Glutamatergic neuron (in vitro differentiated cells): ENCODE data around the gene KRTAP21-3. TPM values are rescaled to one million over a fixed set of nuclear protein-coding genes. Genes with fewer than 3 reads are reported as not detected.
"Not testable (repeated sequence)": the region's sequence is repeated elsewhere in the genome, so short reads cannot be mapped to it uniquely, and the experiment has no call there.

ENCODE experiments used
- DNase-seq: peaks from one replicate; pipeline ENCODE4 v3.0.0; 2022
- H3K27ac Mint-ChIP-seq: one replicate; pipeline ENCODE4 v1.8.0; 2020; ENCODE audit warnings: mild to moderate bottlenecking, mixed read lengths, inconsistent platforms; ENCODE audit not compliant: unreplicated experiment
- H3K27me3 Mint-ChIP-seq: one replicate; pipeline ENCODE4 v1.8.0; 2020; ENCODE audit warnings: mild to moderate bottlenecking, moderate library complexity, mixed read lengths, inconsistent platforms; ENCODE audit not compliant: unreplicated experiment
- H3K36me3 Mint-ChIP-seq: one replicate; pipeline ENCODE4 v1.8.0; 2020; ENCODE audit warnings: mild to moderate bottlenecking, mixed read lengths, inconsistent platforms; ENCODE audit not compliant: unreplicated experiment
- H3K4me1 Mint-ChIP-seq: one replicate; pipeline ENCODE4 v1.8.0; 2020; ENCODE audit warnings: mild to moderate bottlenecking, low read depth, mixed read lengths, inconsistent platforms; ENCODE audit not compliant: unreplicated experiment
- H3K4me3 Mint-ChIP-seq: one replicate; pipeline ENCODE4 v1.8.0; 2020; ENCODE audit warnings: mild to moderate bottlenecking, mixed read lengths, inconsistent platforms; ENCODE audit not compliant: unreplicated experiment
- H3K9me3 Mint-ChIP-seq: one replicate; pipeline ENCODE4 v1.8.0; 2020; ENCODE audit warnings: mild to moderate bottlenecking, moderate library complexity, mixed read lengths, inconsistent platforms; ENCODE audit not compliant: unreplicated experiment
- CTCF ChIP-seq: fragments of 200-600 bp; sonication (generic); IDR thresholded peaks from one replicate; pipeline ENCODE4 v1.5.0; 2021; ENCODE audit not compliant: partially characterized antibody, unreplicated experiment
- long read RNA-seq: library from polyadenylated mRNA; unstranded; transcript quantifications from one replicate; pipeline ENCODE4 v2.0.0, GENCODE V29; 2020; ENCODE audit not compliant: unreplicated experiment
- total RNA-seq: library from RNA; stranded (reverse); fragmentation: NEBNext Ultra II Directional; extraction: Animal tissue kit (Norgen Biotek cat#: 25700); gene quantifications from one replicate; pipeline ENCODE4 v1.2.1, GENCODE V29; 2021; ENCODE audit not compliant: unreplicated experiment

The KRTAP21-3 gene
- not detected for total RNA-seq
- long read RNA-seq, result 0 reads

GRCh38 chr21:30718239-30718909 is at the start of gene KRTAP21-3:
Gene KRTAP21-3, minus strand, starts transcription at chr21:30718777. Its CDS starts 18 bp downstream, at chr21:30718759.
- no peaks in the 10 kb centered on the region for H3K36me3 Mint-ChIP-seq
- TF ChIP-seq CTCF, result no peak
- no peak within 1 kb of the TSS for H3K4me3 Mint-ChIP-seq
- peaks cover 4% of the 10 kb centered on the region for H3K27me3 Mint-ChIP-seq
- DNase-seq, result no peak
- H3K4me1 Mint-ChIP-seq, result no peaks in the 10 kb centered on the region
- no peak within 1 kb of the TSS for H3K27ac Mint-ChIP-seq
- no peaks in the 10 kb centered on the region for H3K9me3 Mint-ChIP-seq

- TF ChIP-seq CTCF, result no peak
- no peak overlapping the region for H3K4me3 Mint-ChIP-seq
- no peaks in the 10 kb centered on the region for H3K9me3 Mint-ChIP-seq
- H3K27ac Mint-ChIP-seq, result no peak overlapping the region
- DNase-seq, result no peak
- H3K27me3 Mint-ChIP-seq, result no peaks in the 10 kb centered on the region
- no peaks in the 10 kb centered on the region for H3K36me3 Mint-ChIP-seq
- H3K4me1 Mint-ChIP-seq, result no peaks in the 10 kb centered on the region
These were observed 42.2 kb upstream of the KRTAP21-3 start for GRCh38 chr21:30760776-30761175.

- no peaks in the 10 kb centered on the region for H3K4me1 Mint-ChIP-seq
- H3K36me3 Mint-ChIP-seq, result no peaks in the 10 kb centered on the region
- DNase-seq, result no peak
- H3K4me3 Mint-ChIP-seq, result no peak overlapping the region
- no peaks in the 10 kb centered on the region for H3K9me3 Mint-ChIP-seq
- no peak overlapping the region for H3K27ac Mint-ChIP-seq
- no peaks in the 10 kb centered on the region for H3K27me3 Mint-ChIP-seq
- no peak for TF ChIP-seq CTCF
These were observed 39.7 kb upstream of the KRTAP21-3 start for GRCh38 chr21:30758306-30758705.

GRCh38 chr21:30755328-30755727 is 36.8 kb upstream of the KRTAP21-3 start, which contains the start of gene KRTAP21-1:
Gene KRTAP21-1, minus strand, starts transcription at chr21:30755428. Its CDS starts 50 bp downstream, at chr21:30755378.
- H3K27ac Mint-ChIP-seq, H3K9me3 Mint-ChIP-seq, H3K27me3 Mint-ChIP-seq, DNase-seq, H3K4me3 Mint-ChIP-seq, H3K36me3 Mint-ChIP-seq, H3K4me1 Mint-ChIP-seq: not testable (repeated sequence)

- H3K9me3 Mint-ChIP-seq, result no peaks in the 10 kb centered on the region
- DNase-seq, result no peak
- H3K27ac Mint-ChIP-seq, result no peak within 1 kb of the TSS
- H3K27me3 Mint-ChIP-seq, result no peaks in the 10 kb centered on the region
- H3K4me1 Mint-ChIP-seq, result no peaks in the 10 kb centered on the region
- no peak within 1 kb of the TSS for H3K4me3 Mint-ChIP-seq
- H3K36me3 Mint-ChIP-seq, result no peaks in the 10 kb centered on the region
- no peak for TF ChIP-seq CTCF
These were observed 28.6 kb upstream of the KRTAP21-3 start, which contains the start of gene KRTAP21-2 for GRCh38 chr21:30747159-30747558. Gene KRTAP21-2, minus strand, starts transcription at chr21:30747259. Its CDS starts 57 bp downstream, at chr21:30747202.
